Body of pancreas (tissue), 4 donors: ENCODE results near the gene PLEKHA6. TPM values are rescaled to one million over a fixed set of nuclear protein-coding genes. Genes with fewer than 3 reads are reported as not detected.

Source experiments
- ATAC-seq: fragments of 150-250 bp; one replicate; pipeline ENCODE4 v1.9.1; 2016
- DNase-seq, 4 donors: peaks; one replicate each; pipeline ENCODE4 v3.0.0-alpha.2; 2019
- H3K27ac ChIP-seq, 4 donors: fragments of 200-600 bp; sonication (generic); 1 replicate in 3 of 4; 2 replicates in 1 of 4; pipeline versions ENCODE4 v1.5.1 to v1.6.1; 2016 to 2019; ENCODE audit warnings: mild to moderate bottlenecking in 1 of 4, mixed read lengths in 1 of 4, moderate library complexity in 1 of 4
- H3K27me3 ChIP-seq, 2 donors: fragments of 200-600 bp; sonication (generic); one replicate each; pipeline ENCODE4 v1.6.0; 2016; ENCODE audit warnings: mild to moderate bottlenecking in 1 of 2
- H3K36me3 ChIP-seq, 2 donors: fragments of 200-600 bp; sonication (generic); replicated peaks in 1 of 2; 2 replicates each; pipeline ENCODE4 v1.5.1; 2016; ENCODE audit warnings: low read depth in 2 of 2; ENCODE audit not compliant: insufficient read depth in 1 of 2
- H3K4me1 ChIP-seq: fragments of 200-600 bp; sonication (generic); one replicate; pipeline ENCODE4 v1.6.0; 2016
- H3K4me3 ChIP-seq, 2 donors: fragments of 200-600 bp; sonication (generic); 1 replicate in 1 of 2; 2 replicates in 1 of 2; pipeline ENCODE4 v1.5.1; 2016 to 2019
- H3K9me3 ChIP-seq, 3 donors: fragments of 200-600 bp; sonication (generic); 1 replicate in 2 of 3; 2 replicates in 1 of 3; pipeline ENCODE4 v1.5.1; 2016
- CTCF ChIP-seq, 7 experiments: fragments of 450-650 bp in 4 of 7; fragments of 200-600 bp in 3 of 7; sonication (generic) in 3 of 7; IDR thresholded peaks; one replicate each; pipeline ENCODE4 v1.5.1; 2016 to 2019; ENCODE audit warnings: antibody characterized with exemption in 7 of 7
- POLR2A ChIP-seq, 3 donors: fragments of 450-650 bp; IDR thresholded peaks; one replicate each; pipeline ENCODE4 v1.6.1; 2016; ENCODE audit warnings: antibody characterized with exemption in 3 of 3, mild to moderate bottlenecking in 2 of 3
- WGBS, 2 donors: methylation state at CpG; one replicate each; pipeline ENCODE4 v1.1.5; 2017; 5-methylcytosine and 5-hydroxymethylcytosine counted together
- intact Hi-C: fragments of 100-400 bp; cut with DNase I; formaldehyde crosslinking; loops from one replicate; pipeline ENCODE4 v1.15.1; 2023
- total RNA-seq, 2 donors: library from RNA; depleted of rRNA; stranded (reverse); fragments of >200 nt; gene quantifications; one replicate each; pipeline ENCODE4 v1.1.0, GENCODE V29; 2016

PLEKHA6 gene
- total RNA-seq, 2 donors from 2014 or later, result 10.9 to 20.4 TPM

GRCh38 chr1:204338997-204339396, 20.7 kb downstream of the PLEKHA6 start:
- intact Hi-C loops, result no loop called here
- no peak for DNase-seq
- no peaks in the 10 kb centered on the region for H3K4me1 ChIP-seq
- no peak for TF ChIP-seq CTCF (IDR thresholded peaks at IDR 0.05)
- H3K36me3 ChIP-seq, result no peaks in the 10 kb centered on the region
- no peaks in the 10 kb centered on the region for H3K27me3 ChIP-seq
- WGBS, 2 donors, result 89 to 93% methylated on average over 11 to 12 of the region's 12 CpGs
- H3K27ac ChIP-seq, result no peak overlapping the region
- no peak for ATAC-seq
- no peaks in the 10 kb centered on the region for H3K9me3 ChIP-seq
- H3K4me3 ChIP-seq, result no peak overlapping the region

GRCh38 chr1:204338360-204338759, 21.4 kb downstream of the PLEKHA6 start:
- H3K4me1 ChIP-seq, result no peaks in the 10 kb centered on the region
- WGBS, 2 donors, result 72 to 87% methylated on average over 2 of the region's 2 CpGs
- intact Hi-C loops, result no loop called here
- H3K9me3 ChIP-seq, result no peaks in the 10 kb centered on the region
- no peak overlapping the region for H3K4me3 ChIP-seq
- TF ChIP-seq CTCF (IDR thresholded peaks at IDR 0.05), result no peak
- TF ChIP-seq POLR2A (IDR thresholded peaks at IDR 0.05), result no peak
- no peaks in the 10 kb centered on the region for H3K27me3 ChIP-seq
- H3K36me3 ChIP-seq, result no peaks in the 10 kb centered on the region
- no peak overlapping the region for H3K27ac ChIP-seq
- DNase-seq (no peak), ATAC-seq (no peak)

GRCh38 chr1:204337583-204337982, 22.1 kb downstream of the PLEKHA6 start:
- no peak overlapping the region for H3K4me3 ChIP-seq
- TF ChIP-seq CTCF (IDR thresholded peaks at IDR 0.05) (no peak), POLR2A (IDR thresholded peaks at IDR 0.05) (no peak)
- intact Hi-C loops, result no loop called here
- H3K4me1 ChIP-seq, result no peaks in the 10 kb centered on the region
- DNase-seq (no peak), ATAC-seq (no peak)
- no peaks in the 10 kb centered on the region for H3K9me3 ChIP-seq
- 95 to 97% methylated on average over 6 of the region's 6 CpGs for WGBS, 2 donors
- H3K27ac ChIP-seq, result no peak overlapping the region
- no peaks in the 10 kb centered on the region for H3K27me3 ChIP-seq
- no peaks in the 10 kb centered on the region for H3K36me3 ChIP-seq

- Histone ChIP-seq H3K27ac (no peak overlapping the region), H3K4me1 (no peaks in the 10 kb centered on the region), H3K27me3 (no peaks in the 10 kb centered on the region), H3K9me3 (no peaks in the 10 kb centered on the region), H3K4me3 (no peak overlapping the region), H3K36me3 (no peaks in the 10 kb centered on the region)
- TF ChIP-seq POLR2A (IDR thresholded peaks at IDR 0.05), result no peak
- TF ChIP-seq CTCF (IDR thresholded peaks at IDR 0.05), result no peak
- no peak for DNase-seq
- 87 to 90% methylated on average over 3 of the region's 3 CpGs for WGBS, 2 donors
- no peak for ATAC-seq
- intact Hi-C loops, result no loop called here
Observed at GRCh38 chr1:204337036-204337429, 22.7 kb downstream of the PLEKHA6 start.

- Histone ChIP-seq H3K9me3 (no peaks in the 10 kb centered on the region), H3K36me3 (no peaks in the 10 kb centered on the region), H3K4me1 (no peaks in the 10 kb centered on the region), H3K27me3 (no peaks in the 10 kb centered on the region), H3K4me3 (no peak overlapping the region), H3K27ac (no peak overlapping the region)
- ATAC-seq, result no peak
- no peak for TF ChIP-seq CTCF (IDR thresholded peaks at IDR 0.05)
- TF ChIP-seq POLR2A (IDR thresholded peaks at IDR 0.05), result no peak
- no peak for DNase-seq
- intact Hi-C loops, result no loop called here
- WGBS, 2 donors, result 83 to 93% methylated on average over 3 of the region's 3 CpGs
Observed at GRCh38 chr1:204336421-204337035, 23.2 kb downstream of the PLEKHA6 start.
